Choroid plexus epithelial cell (primary cell): ENCODE results near the gene PPME1.

Source experiments
- DNase-seq: peaks from one replicate; pipeline ENCODE4 v3.0.0-alpha.2; 2010; ENCODE audit warnings: low read depth
- H3K4me3 ChIP-seq: 2 replicates; pipeline ENCODE4 v1.5.1; 2011; ENCODE audit warnings: low read depth, mild to moderate bottlenecking, control low read depth, low read length, moderate library complexity
- CTCF ChIP-seq: conservative IDR thresholded peaks from 2 replicates; pipeline ENCODE4 v1.5.1; 2011; ENCODE audit warnings: low read depth, mild to moderate bottlenecking, control low read depth, inconsistent platforms, low read length, moderate library complexity

Gene PPME1

GRCh38 chr11:74283580-74284180 lies 112.6 kb downstream of the PPME1 start:
- H3K4me3 ChIP-seq, result no peak overlapping the region
- TF ChIP-seq CTCF, result no peak
- no peak for DNase-seq

- TF ChIP-seq CTCF, result no peak
- no peak overlapping the region for H3K4me3 ChIP-seq
- DNase-seq, result no peak
Observed at GRCh38 chr11:74284466-74284865, 113.4 kb downstream of the PPME1 start.

GRCh38 chr11:74288161-74288560 lies 117.1 kb downstream of the PPME1 start:
- DNase-seq, result peak; percentile 96
- no peak for TF ChIP-seq CTCF
- no peak overlapping the region for H3K4me3 ChIP-seq

DNA sequence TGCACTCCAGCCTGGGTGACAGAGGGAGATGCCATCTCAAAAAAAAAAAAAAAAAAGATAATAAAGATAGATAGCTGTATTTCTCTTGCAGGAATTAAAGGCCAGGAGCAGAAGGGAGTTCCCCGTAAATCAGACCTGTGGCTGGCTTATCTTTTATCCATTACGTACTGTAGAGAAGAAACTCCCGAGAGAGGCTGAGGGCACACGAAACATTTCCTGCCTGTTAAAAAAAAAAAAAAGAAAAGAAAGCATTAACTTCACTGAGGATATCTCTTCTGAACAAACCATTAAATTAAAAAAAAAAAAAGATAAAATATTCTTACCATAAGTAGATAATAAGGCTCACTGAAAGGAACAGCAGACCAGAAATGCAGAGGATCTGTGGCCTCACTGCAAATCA lies 117.8 kb downstream of the PPME1 start:
- peak; percentile 71 for DNase-seq

GRCh38 chr11:74297484-74297883 lies 126.4 kb downstream of the PPME1 start:
- DNase-seq, result no peak
- H3K4me3 ChIP-seq, result no peak overlapping the region
- TF ChIP-seq CTCF, result no peak

More for the DNA sequence above, 117.8 kb downstream of the PPME1 start:
- no peak overlapping the region for H3K4me3 ChIP-seq
- no peak for TF ChIP-seq CTCF

DNA sequence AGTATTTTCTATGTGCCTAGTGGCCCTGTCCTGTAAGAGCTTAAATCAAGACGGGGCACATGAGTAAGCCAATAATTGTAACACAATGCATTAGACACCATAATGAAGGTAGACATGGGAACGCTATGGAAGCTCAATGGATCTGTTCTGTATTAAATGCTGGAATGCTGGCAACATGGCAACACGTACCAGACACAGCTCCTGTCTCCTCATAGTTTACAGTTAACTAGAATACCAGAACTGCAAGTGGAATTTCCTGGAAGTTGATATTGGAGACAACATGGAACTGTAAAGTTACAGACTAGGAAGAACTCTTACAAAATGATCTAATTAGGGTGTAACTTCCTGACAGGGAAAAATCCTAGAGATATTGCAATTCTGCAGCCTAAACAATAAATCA lies 127.9 kb downstream of the PPME1 start:
- no peak for TF ChIP-seq CTCF
- H3K4me3 ChIP-seq, result no peak overlapping the region
- no peak for DNase-seq
